ENCODE data around the gene ALOX15B.
"Not testable (repeated sequence)": the region's sequence is repeated elsewhere in the genome, so short reads cannot be mapped to it uniquely, and the experiment has no call there.

ALOX15B gene

DNA sequence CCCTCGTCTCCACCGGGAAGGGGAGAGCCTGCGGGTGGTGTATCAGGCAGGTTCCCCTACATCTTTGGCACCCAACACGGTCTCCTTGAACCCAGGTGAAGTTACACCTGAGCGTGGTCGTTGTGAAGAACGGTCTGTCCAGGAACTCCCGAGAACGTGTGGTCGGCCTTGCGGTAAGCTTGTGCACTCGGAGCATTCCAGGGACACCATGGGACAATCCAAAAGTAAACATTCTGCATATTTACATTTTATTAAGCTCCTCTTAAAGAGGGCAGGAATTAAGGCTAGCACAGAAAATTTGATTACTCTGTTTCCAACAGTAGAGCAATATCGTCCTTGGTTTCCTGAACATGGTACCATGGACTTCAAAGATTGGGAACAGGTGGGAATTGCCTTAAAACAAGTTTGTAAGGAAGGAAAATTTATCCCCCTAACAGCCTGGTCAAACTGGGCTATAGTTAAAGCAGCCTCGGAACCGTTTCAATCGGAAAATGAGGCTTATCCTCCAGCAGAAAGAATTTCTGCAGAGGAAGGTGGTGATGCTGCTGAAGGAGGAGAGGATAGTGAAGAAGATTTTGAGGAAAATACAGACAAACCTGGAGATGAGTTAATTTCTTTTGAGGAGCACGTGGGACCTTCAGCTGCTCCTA is 18.2 kb downstream of the ALOX15B start:
- H3K4me1 ChIP-seq (ENCODE audit: insufficient read depth, low read length): no peaks in the 10 kb centered on the region; the same call in 1 of the 2 replicates
- no peaks in the 10 kb centered on the region for H3K9me3 ChIP-seq (ENCODE audit: control insufficient read depth, insufficient read depth, low read length)
- no peak overlapping the region for H3K9ac ChIP-seq (ENCODE audit: low read depth, low read length)
- H3K36me3 ChIP-seq (ENCODE audit: insufficient read depth, low read length): no peaks in the 10 kb centered on the region

DNA sequence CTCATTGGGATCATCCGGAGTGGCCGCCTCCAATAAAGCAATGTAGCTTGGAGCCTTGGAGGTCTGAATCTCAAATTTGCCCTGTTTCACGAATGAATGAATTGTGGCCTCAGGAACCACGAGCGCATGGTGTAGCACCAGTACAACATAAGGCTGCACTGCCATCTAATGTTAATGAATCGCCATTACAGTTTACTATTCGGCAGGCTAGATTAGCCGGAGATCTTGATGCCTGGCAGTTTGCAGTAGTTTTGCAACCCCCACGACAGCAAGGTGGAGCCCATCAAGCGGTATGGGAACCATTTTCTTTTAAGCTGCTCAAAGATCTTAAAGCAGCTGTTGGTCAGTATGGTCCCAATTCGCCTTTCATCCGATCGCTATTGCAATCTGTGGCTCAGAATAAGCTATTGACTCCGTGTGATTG is 18.8 kb downstream of the ALOX15B start:
- H3K4me1 ChIP-seq (ENCODE audit: insufficient read depth, low read length): peaks cover 4% of the 10 kb centered on the region
- H3K36me3 ChIP-seq (ENCODE audit: insufficient read depth, low read length): no peaks in the 10 kb centered on the region
- H3K9ac ChIP-seq (ENCODE audit: low read depth, low read length): peak overlapping the region; percentile 2; the same call in 1 of the 2 replicates
- no peaks in the 10 kb centered on the region for H3K9me3 ChIP-seq (ENCODE audit: control insufficient read depth, insufficient read depth, low read length)

DNA sequence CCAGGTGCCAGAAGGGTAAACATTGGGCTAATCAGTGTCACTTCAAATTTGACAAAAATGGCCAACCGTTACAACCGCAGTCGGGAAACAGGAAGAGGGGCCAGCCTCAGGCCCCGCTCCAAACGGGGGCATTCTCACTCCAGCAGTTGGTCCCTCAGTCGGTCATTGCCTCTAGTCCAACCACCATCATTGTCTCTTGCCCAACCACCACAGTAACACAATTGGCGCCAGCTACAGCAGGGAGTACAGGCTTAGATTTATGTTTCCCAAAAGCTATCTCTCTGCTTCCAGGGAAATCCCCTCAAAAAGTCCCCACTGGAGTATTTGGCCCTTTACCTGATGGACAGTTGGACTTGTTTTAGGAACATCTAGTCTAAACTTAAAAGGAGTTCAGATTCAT is 20.3 kb downstream of the ALOX15B start:
- Histone ChIP-seq H3K9me3 (ENCODE audit: control insufficient read depth, insufficient read depth, low read length) (no peaks in the 10 kb centered on the region), H3K36me3 (ENCODE audit: insufficient read depth, low read length) (no peaks in the 10 kb centered on the region), H3K9ac (ENCODE audit: low read depth, low read length) (no peak overlapping the region), H3K4me1 (ENCODE audit: insufficient read depth, low read length) (peaks cover 7% of the 10 kb centered on the region)

DNA sequence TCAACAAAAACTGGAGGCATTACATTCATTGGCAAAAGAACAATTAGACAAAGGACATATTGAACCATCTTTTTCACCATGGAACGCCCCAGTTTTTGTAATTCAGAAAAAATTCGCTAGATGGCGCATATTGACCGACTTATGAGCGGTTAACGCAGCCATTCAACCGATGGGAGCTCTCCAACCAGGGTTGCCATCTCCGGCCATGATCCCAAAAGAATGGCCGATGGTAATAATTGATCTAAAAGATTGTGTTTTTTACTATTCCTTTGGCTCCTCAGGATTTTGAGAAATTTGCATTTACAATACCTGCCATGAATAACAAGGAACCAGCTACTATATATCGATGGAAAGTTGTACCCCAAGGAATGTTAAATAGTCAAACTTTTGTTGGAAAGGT is 21.4 kb downstream of the ALOX15B start:
- no peak overlapping the region for H3K9ac ChIP-seq (ENCODE audit: low read depth, low read length)
- no peaks in the 10 kb centered on the region for H3K9me3 ChIP-seq (ENCODE audit: control insufficient read depth, insufficient read depth, low read length)
- no peaks in the 10 kb centered on the region for H3K36me3 ChIP-seq (ENCODE audit: insufficient read depth, low read length)
- H3K4me1 ChIP-seq (ENCODE audit: insufficient read depth, low read length): peaks cover 7% of the 10 kb centered on the region

DNA sequence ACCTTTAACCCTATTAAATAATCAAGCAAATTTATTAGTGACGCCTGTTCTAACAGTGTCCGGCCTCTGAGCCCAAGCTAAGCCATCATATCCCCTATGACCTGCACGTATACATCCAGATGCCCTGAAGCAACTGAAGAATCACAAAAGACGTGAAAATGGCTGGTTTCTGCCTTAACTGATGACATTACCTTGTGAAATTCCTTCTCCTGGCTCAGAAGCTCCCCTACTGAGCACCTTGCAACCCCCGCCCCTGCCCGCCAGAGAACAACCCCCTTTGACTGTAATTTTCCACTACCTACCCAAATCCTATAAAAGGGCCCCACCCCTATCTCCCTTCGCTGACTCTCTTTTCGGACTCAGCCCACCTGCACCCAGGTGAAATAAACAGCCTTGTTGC is 23.0 kb downstream of the ALOX15B start:
- H3K9ac ChIP-seq (ENCODE audit: low read depth, low read length): peak overlapping the region; percentile 11; the same call in 1 of the 2 replicates
- H3K36me3 ChIP-seq (ENCODE audit: insufficient read depth, low read length); H3K4me1 ChIP-seq (ENCODE audit: insufficient read depth, low read length); H3K9me3 ChIP-seq (ENCODE audit: control insufficient read depth, insufficient read depth, low read length): not testable (repeated sequence)

DNA sequence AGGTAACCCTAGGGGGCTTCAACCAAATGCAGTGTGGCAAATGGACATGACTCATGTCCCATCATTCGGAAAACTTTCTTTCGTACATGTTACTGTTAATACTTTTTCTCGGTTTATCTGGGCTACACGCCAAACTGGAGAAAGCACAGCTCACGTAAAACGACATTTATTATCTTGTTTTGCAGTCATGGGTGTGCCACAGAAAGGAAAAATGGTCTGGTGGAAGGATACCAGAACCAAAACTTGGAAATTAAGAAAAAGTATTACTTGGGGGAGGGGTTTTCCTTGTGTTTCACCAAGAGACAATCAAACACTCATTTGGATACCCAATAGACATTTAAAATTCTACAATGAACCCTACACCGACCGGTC is 23.6 kb downstream of the ALOX15B start:
- Histone ChIP-seq H3K9ac (ENCODE audit: low read depth, low read length) (peak overlapping the region; percentile 24; the same call in 1 of the 2 replicates), H3K4me1 (ENCODE audit: insufficient read depth, low read length) (peaks cover 7% of the 10 kb centered on the region), H3K36me3 (ENCODE audit: insufficient read depth, low read length) (no peaks in the 10 kb centered on the region), H3K9me3 (ENCODE audit: control insufficient read depth, insufficient read depth, low read length) (no peaks in the 10 kb centered on the region)

DNA sequence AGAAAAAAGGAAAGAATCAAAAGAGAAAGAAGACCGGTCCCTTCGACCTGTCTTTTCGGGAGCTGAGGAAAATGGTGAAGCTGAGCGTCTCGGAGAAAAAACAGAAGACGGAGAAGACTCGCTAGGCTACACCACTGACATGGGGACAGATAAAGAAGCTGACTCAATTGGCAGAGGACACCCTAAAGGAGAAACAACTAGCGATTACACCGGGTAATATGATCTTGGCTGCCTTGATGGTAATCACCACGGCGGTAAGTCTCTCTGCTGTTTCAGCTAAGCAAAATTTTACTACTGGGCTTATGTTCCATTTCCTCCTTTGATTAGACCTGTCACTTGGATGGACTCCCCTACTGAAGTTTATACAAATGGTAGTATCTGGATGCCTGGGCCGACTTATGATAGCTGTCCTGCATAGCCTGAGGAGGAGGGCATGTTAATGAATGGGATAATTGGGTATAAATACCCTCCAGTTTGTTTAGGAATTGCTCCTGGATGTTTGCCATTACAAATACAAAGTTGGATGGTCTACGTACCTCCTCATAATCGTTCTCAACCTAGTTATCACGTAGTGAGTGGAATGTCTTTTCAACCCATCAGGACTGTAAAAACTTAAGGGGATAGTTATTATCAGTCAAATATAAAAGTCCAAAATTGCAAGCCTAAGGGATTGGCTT is 24.1 kb downstream of the ALOX15B start:
- H3K9me3 ChIP-seq (ENCODE audit: control insufficient read depth, insufficient read depth, low read length): no peaks in the 10 kb centered on the region
- H3K36me3 ChIP-seq (ENCODE audit: insufficient read depth, low read length): no peaks in the 10 kb centered on the region
- H3K4me1 ChIP-seq (ENCODE audit: insufficient read depth, low read length): peaks cover 7% of the 10 kb centered on the region
- H3K9ac ChIP-seq (ENCODE audit: low read depth, low read length): peak overlapping the region; percentile 41; the same call in 1 of the 2 replicates

DNA sequence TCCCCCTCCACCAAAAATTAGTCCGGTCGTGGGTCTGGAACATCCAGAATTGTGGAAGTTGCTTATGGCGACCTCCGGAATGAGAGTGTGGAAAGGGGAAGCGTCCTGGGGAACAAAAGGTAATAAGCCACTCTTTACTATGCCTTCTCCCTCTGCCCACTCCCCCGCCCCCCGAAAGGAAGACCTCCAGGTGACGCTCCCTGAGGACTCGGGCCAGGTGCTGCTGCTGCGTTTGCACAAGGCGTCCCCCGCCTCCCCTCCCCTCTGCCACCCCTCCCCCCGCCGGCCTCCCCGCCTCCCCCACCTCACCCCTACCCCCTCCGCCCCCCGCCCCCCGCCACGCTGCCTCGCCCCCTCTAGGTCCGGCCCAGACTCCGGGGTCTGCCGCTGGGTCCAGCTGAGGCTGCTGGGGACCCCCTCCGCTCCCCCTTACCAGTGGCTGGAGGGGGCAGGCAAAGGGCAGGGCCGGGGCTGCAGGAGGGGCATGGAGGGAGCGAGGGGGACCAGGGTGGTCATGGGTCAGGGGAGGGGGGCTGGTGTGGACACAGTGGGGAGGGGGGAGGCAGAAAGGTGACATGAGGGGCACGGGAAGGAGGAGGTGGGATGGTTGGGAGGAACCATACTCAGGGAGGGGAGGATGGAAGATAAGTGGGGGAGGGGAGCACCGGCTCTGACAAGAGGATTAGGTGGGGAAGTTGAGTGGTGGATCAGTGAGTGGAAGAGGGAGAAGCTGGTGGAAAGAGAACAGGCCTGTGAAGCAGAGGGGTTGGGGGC is 25.1 kb downstream of the ALOX15B start:
- H3K9me3 ChIP-seq (ENCODE audit: control insufficient read depth, insufficient read depth, low read length): no peaks in the 10 kb centered on the region
- H3K9ac ChIP-seq (ENCODE audit: low read depth, low read length): peak overlapping the region; percentile 41; the same call in 1 of the 2 replicates
- H3K4me1 ChIP-seq (ENCODE audit: insufficient read depth, low read length): peaks cover 7% of the 10 kb centered on the region
- no peaks in the 10 kb centered on the region for H3K36me3 ChIP-seq (ENCODE audit: insufficient read depth, low read length)

DNA sequence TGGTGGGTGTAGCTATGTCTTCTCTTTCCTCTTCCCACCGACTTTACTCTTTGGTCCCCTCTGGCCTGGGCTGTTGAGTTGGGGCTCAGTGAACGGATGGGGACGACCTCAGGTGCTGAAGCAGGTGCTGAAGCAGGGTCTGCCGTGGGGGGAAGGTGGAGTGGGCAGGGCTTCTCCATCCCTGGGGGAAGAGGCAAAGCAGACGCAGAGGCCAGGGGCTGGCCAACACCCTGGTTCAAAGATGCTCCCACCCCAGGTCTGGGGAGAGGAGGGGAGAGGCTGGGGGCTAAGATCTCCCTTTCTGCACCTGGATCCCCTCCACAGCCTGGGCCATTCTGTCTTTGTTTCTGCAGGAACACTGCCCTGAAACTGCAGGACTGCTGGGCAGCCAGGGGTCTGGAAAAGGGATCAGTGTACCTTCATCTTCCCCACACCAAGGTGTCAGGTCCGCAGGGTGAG is 25.7 kb downstream of the ALOX15B start:
- Histone ChIP-seq H3K36me3 (ENCODE audit: insufficient read depth, low read length) (no peaks in the 10 kb centered on the region), H3K9ac (ENCODE audit: low read depth, low read length) (no peak overlapping the region), H3K4me1 (ENCODE audit: insufficient read depth, low read length) (peaks cover 7% of the 10 kb centered on the region), H3K9me3 (ENCODE audit: control insufficient read depth, insufficient read depth, low read length) (no peaks in the 10 kb centered on the region)

DNA sequence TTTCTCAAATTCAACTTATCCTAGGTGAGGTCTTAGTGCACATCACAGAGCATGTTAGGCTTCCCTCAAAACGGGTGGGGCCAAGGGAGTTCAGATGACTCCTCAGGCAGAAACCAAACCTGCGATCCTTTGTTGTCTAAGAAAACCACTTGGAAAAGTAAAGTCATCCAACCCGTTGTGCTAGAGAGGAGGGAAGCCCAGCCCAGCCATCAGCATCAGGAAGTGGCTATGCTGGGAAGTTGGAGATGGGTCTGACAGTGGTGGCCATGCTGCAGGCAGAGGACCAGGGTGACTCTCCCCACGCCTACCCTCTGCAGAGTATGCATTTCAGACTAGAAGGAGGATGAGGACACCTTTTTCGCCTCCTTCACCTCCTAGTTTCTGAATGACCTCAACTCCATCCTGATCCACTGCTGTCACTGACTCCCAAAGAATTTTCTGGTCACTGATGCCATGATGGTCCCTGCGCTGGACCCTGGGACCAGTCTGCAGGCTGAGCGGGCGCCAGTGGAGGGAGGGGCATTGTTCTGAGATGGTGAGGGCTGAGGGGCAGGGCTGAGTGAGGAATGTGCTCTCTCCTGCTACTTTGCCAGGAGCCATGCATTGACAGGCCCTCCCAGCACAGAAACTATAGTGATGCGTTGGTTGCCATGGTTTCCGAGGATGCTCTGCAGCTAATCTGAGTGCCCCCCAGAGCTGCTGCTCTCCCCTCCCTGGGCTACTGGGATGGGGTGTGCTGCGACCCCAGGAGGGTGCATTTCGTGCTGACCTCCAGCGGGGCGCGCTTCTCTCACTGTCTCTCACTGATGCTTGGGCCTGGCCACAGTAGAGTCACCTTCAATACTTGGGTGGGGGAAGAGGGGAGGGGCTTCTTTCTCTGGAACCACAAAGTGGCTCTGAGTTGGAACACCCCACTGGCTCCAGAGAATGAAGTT is 28.2 kb downstream of the ALOX15B start:
- H3K36me3 ChIP-seq (ENCODE audit: insufficient read depth, low read length): no peaks in the 10 kb centered on the region
- peaks cover 7% of the 10 kb centered on the region; the same call in 1 of the 2 replicates for H3K4me1 ChIP-seq (ENCODE audit: insufficient read depth, low read length)
- H3K9ac ChIP-seq (ENCODE audit: low read depth, low read length): no peak overlapping the region
- H3K9me3 ChIP-seq (ENCODE audit: control insufficient read depth, insufficient read depth, low read length): no peaks in the 10 kb centered on the region

DNA sequence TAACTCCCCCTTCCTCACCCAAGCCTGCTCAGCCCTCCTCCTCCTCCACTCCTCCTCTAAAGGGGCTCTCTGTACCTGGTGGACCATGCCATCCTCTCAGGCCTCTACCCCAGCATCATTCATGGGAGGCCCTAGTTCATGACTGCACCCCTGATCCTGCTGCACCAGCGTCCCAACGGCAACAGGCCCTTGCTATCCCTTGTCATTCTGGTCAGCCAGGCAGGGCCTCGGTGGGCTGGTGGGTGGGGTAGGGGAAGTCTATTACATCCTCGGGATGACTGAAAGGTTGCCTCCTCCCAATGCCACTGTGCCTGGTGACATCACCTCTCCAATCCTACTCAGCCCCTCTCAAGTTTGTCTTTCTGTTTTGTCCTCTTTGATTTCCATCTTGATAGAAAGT is 28.9 kb downstream of the ALOX15B start:
- Histone ChIP-seq H3K36me3 (ENCODE audit: insufficient read depth, low read length) (no peaks in the 10 kb centered on the region), H3K9me3 (ENCODE audit: control insufficient read depth, insufficient read depth, low read length) (no peaks in the 10 kb centered on the region), H3K4me1 (ENCODE audit: insufficient read depth, low read length) (0 out of 2 replicates have a peak, but pooled peaks cover 3% of the 10 kb centered on the region), H3K9ac (ENCODE audit: low read depth, low read length) (no peak overlapping the region)

DNA sequence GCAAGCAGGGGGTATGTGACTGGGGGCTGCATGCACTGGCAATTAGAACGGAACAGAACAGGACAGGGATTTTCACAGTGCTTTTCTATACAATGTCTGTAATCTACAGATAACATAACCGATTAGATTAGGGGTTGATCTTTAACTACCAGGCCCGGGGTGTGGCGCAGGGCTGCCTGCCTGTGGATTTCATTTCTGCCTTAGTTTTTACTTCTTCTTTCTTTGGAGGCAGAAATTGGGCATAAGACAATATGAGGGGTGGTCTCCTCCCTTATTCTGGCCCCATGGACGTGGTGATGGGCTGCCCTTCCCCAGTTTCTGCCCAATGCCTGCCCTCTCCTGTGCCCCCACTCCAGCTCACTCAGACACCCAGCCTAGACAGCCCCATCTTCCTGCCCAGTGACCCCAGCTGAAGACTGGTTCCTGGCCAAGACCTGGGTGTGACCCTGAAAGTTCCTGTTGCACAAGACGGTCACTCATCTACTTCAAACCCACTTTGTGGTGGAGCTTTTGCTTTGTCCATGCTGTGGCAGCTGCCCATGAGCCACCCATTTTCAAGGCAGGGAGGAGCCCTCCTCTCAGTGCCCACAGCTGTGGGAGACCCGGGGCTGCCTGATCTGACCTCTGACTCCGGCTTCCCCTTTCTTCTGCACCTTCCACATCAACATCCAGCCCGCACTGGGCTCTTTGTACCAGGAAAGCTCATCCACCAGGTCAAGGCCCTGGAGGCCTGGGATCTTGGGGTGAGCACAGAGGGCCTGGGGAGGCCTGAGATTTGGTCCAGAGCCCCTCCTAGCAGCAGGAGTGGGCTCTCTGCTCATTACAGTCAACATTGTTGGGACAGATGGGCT is 30.1 kb downstream of the ALOX15B start:
- no peak overlapping the region for H3K9ac ChIP-seq (ENCODE audit: low read depth, low read length)
- H3K36me3 ChIP-seq (ENCODE audit: insufficient read depth, low read length): no peaks in the 10 kb centered on the region
- no peaks in the 10 kb centered on the region for H3K9me3 ChIP-seq (ENCODE audit: control insufficient read depth, insufficient read depth, low read length)
- no peaks in the 10 kb centered on the region; the same call in 1 of the 2 replicates for H3K4me1 ChIP-seq (ENCODE audit: insufficient read depth, low read length)

DNA sequence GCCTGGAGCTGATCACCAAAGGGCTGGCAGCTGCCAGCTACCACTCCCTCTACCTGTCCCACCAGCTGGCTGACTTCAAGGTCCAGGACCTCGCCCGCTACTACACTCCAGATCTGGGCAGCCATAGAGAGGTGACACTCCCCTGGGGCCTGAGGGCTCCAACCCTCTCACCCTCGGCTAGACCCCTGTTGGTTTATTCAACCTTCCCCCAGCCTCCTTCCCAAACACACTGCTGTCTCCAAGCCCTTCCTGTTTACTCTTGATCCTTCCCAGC is 30.7 kb downstream of the ALOX15B start:
- Histone ChIP-seq H3K9me3 (ENCODE audit: control insufficient read depth, insufficient read depth, low read length) (no peaks in the 10 kb centered on the region), H3K36me3 (ENCODE audit: insufficient read depth, low read length) (no peaks in the 10 kb centered on the region), H3K4me1 (ENCODE audit: insufficient read depth, low read length) (no peaks in the 10 kb centered on the region; the same call in 1 of the 2 replicates), H3K9ac (ENCODE audit: low read depth, low read length) (no peak overlapping the region)
